ENCODE data around the gene PTGER1.

Gene PTGER1

GRCh38 chr19:14474827-14475226 is 327 bp downstream of the PTGER1 start:
- H3K4me3 ChIP-seq (ENCODE audit: low read length in 2 of 2) = no peak overlapping the region

GRCh38 chr19:14473978-14474578 is 1.1 kb downstream of the PTGER1 start:
- WGBS, 2 donors (ENCODE audit: extremely low coverage in 2 of 2, insufficient read length in 2 of 2, insufficient replicate concordance in 1 of 2) = no CpG with 5 or more reads among the region's 53 CpGs
- Histone ChIP-seq H2BK15ac (ENCODE audit: low read length) (peak overlapping the region; percentile 55), H3K9ac (ENCODE audit: low read depth, low read length, poor library complexity) (no peak overlapping the region), H3K27ac (replicated peaks; ENCODE audit: low read length) (no peak overlapping the region), H4K8ac (ENCODE audit: low read depth, low read length) (no peak overlapping the region), H3K36me3 (replicated peaks in 1 of 2; ENCODE audit: control insufficient read depth in 2 of 2, insufficient read depth in 2 of 2, low read length in 2 of 2) (peaks cover 26 to 36% of the 10 kb centered on the region in 2 donors), H2BK12ac (ENCODE audit: low read length) (no peak overlapping the region), H2BK5ac (ENCODE audit: low read length) (no peak overlapping the region), H3K23ac (ENCODE audit: low read depth, low read length, poor library complexity) (peak overlapping the region; percentile 43), H3K4ac (ENCODE audit: low read length) (no peak overlapping the region), H3K27me3 (ENCODE audit: control insufficient read depth in 3 of 3, insufficient read depth in 3 of 3, low read depth in 1 of 3, low read length in 3 of 3) (peaks cover 0 to 6% (median 0%) of the 10 kb centered on the region in 3 experiments), H3K4me1 (ENCODE audit: control insufficient read depth in 2 of 2, insufficient read depth in 1 of 2, low read depth in 1 of 2, low read length in 2 of 2) (peaks cover 2 to 18% of the 10 kb centered on the region in 2 donors), H3K4me2 (ENCODE audit: insufficient read depth, low read length, poor library complexity, severe bottlenecking) (no peak overlapping the region), H2AFZ (ENCODE audit: low read length) (no peak overlapping the region), H3K9me3 (replicated peaks in 1 of 2; ENCODE audit: control insufficient read depth in 2 of 2, insufficient read depth in 1 of 2, low read depth in 1 of 2, low read length in 2 of 2) (no peaks in the 10 kb centered on the region), H3K18ac (ENCODE audit: low read length) (no peak overlapping the region), H4K91ac (ENCODE audit: low read depth, low read length, poor library complexity) (no peak overlapping the region), H3K14ac (ENCODE audit: low read length) (no peak overlapping the region), H3K4me3 (ENCODE audit: low read length in 2 of 2) (no peak overlapping the region), H2AK5ac (ENCODE audit: low read depth, low read length) (peak overlapping the region; percentile 43), H3K79me1 (ENCODE audit: low read depth, low read length) (no peaks in the 10 kb centered on the region), H2BK120ac (ENCODE audit: low read depth, low read length) (no peak overlapping the region)
- no peak for DNase-seq (ENCODE audit: low spot score)

More at GRCh38 chr19:14474827-14475226, 327 bp downstream of the PTGER1 start:
- peaks cover 0 to 6% (median 0%) of the 10 kb centered on the region in 3 experiments for H3K27me3 ChIP-seq (ENCODE audit: control insufficient read depth in 3 of 3, insufficient read depth in 3 of 3, low read depth in 1 of 3, low read length in 3 of 3)
- H3K36me3 ChIP-seq (replicated peaks in 1 of 2; ENCODE audit: control insufficient read depth in 2 of 2, insufficient read depth in 2 of 2, low read length in 2 of 2) = peaks cover 23 to 35% of the 10 kb centered on the region in 2 donors
- no peak for DNase-seq (ENCODE audit: low spot score)
- H3K18ac ChIP-seq (ENCODE audit: low read length) = peak overlapping the region; percentile 84
- H2BK12ac ChIP-seq (ENCODE audit: low read length) = peak overlapping the region; percentile 73
- no peak overlapping the region for H2BK15ac ChIP-seq (ENCODE audit: low read length)
- no peak overlapping the region for H2BK120ac ChIP-seq (ENCODE audit: low read depth, low read length)
- H3K4me2 ChIP-seq (ENCODE audit: insufficient read depth, low read length, poor library complexity, severe bottlenecking) = no peak overlapping the region
- H3K27ac ChIP-seq (replicated peaks; ENCODE audit: low read length) = no peak overlapping the region
- H3K79me1 ChIP-seq (ENCODE audit: low read depth, low read length) = no peaks in the 10 kb centered on the region
- H3K9ac ChIP-seq (ENCODE audit: low read depth, low read length, poor library complexity) = peak overlapping the region; percentile 75
- peak overlapping the region; percentile 99 for H2AK5ac ChIP-seq (ENCODE audit: low read depth, low read length)
- WGBS, 2 donors (ENCODE audit: extremely low coverage in 2 of 2, insufficient read length in 2 of 2, insufficient replicate concordance in 1 of 2) = no CpG with 5 or more reads among the region's 12 CpGs
- H3K23ac ChIP-seq (ENCODE audit: low read depth, low read length, poor library complexity) = peak overlapping the region; percentile 97
- H4K8ac ChIP-seq (ENCODE audit: low read depth, low read length) = no peak overlapping the region
- H4K91ac ChIP-seq (ENCODE audit: low read depth, low read length, poor library complexity) = no peak overlapping the region
- no peaks in the 10 kb centered on the region for H3K9me3 ChIP-seq (replicated peaks in 1 of 2; ENCODE audit: control insufficient read depth in 2 of 2, insufficient read depth in 1 of 2, low read depth in 1 of 2, low read length in 2 of 2)
- no peak overlapping the region for H3K14ac ChIP-seq (ENCODE audit: low read length)
- no peak overlapping the region for H3K4ac ChIP-seq (ENCODE audit: low read length)
- peak overlapping the region; percentile 95 for H2BK5ac ChIP-seq (ENCODE audit: low read length)
- H2AFZ ChIP-seq (ENCODE audit: low read length) = no peak overlapping the region
- peaks cover 2 to 19% of the 10 kb centered on the region in 2 donors for H3K4me1 ChIP-seq (ENCODE audit: control insufficient read depth in 2 of 2, insufficient read depth in 1 of 2, low read depth in 1 of 2, low read length in 2 of 2)

DNA sequence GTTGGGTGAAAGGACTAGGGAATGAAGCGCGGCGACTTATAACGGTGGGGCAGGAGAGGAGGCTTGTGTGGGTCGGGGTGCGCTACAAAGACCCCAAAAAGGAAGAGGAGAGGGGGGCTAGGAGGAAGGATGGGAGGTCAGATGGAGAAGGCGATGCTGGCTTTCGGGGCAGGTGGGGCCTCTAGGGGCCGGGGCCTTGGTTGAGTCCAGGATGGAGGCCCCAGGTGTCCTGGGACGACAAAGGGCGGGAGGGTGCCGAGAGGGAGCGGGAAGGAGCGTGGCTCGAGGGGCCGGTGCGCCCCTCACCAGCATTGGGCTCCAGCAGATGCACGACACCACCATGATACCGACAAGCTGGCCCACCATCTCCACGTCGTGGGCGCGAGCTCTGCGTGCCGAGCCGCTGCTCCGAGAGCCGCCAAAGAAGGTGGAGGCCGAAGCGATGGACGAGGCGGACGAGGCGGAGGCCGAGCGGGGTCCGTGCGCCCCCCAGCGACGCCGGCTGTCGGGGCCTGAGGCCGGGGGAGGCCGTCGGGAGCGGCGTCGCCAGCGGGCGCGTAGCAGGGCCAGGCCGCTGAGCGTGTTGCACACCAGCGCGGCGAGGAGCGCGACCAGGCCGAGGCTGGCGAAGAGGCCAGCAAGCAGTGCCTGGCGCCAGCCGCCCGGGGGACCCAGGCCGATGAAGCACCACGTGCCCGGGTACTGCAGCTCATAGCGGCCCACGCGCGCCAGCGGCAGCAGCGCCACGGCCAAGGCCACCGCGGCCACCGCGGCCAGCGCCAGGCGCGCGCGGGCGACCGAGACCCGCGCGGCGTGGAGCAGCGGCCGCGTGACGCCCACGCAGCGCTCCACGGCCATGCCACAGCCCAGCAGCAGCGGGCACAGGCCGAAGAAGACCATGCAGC is 1.8 kb downstream of the PTGER1 start:
- H3K18ac ChIP-seq (ENCODE audit: low read length) = peak overlapping the region; percentile 99
- H2AK5ac ChIP-seq (ENCODE audit: low read depth, low read length) = peak overlapping the region; percentile 99
- peaks cover 2 to 18% of the 10 kb centered on the region in 2 donors for H3K4me1 ChIP-seq (ENCODE audit: control insufficient read depth in 2 of 2, insufficient read depth in 1 of 2, low read depth in 1 of 2, low read length in 2 of 2)
- WGBS, 2 donors (ENCODE audit: extremely low coverage in 2 of 2, insufficient read length in 2 of 2, insufficient replicate concordance in 1 of 2) = no CpG with 5 or more reads among the region's 97 CpGs
- peak overlapping the region; percentile 37 for H3K4ac ChIP-seq (ENCODE audit: low read length)
- peaks cover 25 to 35% of the 10 kb centered on the region in 2 donors for H3K36me3 ChIP-seq (replicated peaks in 1 of 2; ENCODE audit: control insufficient read depth in 2 of 2, insufficient read depth in 2 of 2, low read length in 2 of 2)
- H3K4me3 ChIP-seq (ENCODE audit: low read length in 2 of 2) = no peak overlapping the region
- DNase-seq (ENCODE audit: low spot score) = no peak
- no peak overlapping the region for H2BK120ac ChIP-seq (ENCODE audit: low read depth, low read length)
- no peak overlapping the region for H3K9ac ChIP-seq (ENCODE audit: low read depth, low read length, poor library complexity)
- peaks cover 0 to 6% (median 0%) of the 10 kb centered on the region in 3 experiments for H3K27me3 ChIP-seq (ENCODE audit: control insufficient read depth in 3 of 3, insufficient read depth in 3 of 3, low read depth in 1 of 3, low read length in 3 of 3)
- H3K4me2 ChIP-seq (ENCODE audit: insufficient read depth, low read length, poor library complexity, severe bottlenecking) = peak overlapping the region; percentile 83
- H2BK5ac ChIP-seq (ENCODE audit: low read length) = peak overlapping the region; percentile 96
- no peaks in the 10 kb centered on the region for H3K79me1 ChIP-seq (ENCODE audit: low read depth, low read length)
- peak overlapping the region; percentile 73 for H3K23ac ChIP-seq (ENCODE audit: low read depth, low read length, poor library complexity)
- peak overlapping the region; percentile 49 for H2BK15ac ChIP-seq (ENCODE audit: low read length)
- H3K27ac ChIP-seq (replicated peaks; ENCODE audit: low read length) = no peak overlapping the region
- H2BK12ac ChIP-seq (ENCODE audit: low read length) = peak overlapping the region; percentile 90
- peak overlapping the region; percentile 65 for H4K8ac ChIP-seq (ENCODE audit: low read depth, low read length)
- no peaks in the 10 kb centered on the region for H3K9me3 ChIP-seq (replicated peaks in 1 of 2; ENCODE audit: control insufficient read depth in 2 of 2, insufficient read depth in 1 of 2, low read depth in 1 of 2, low read length in 2 of 2)
- H2AFZ ChIP-seq (ENCODE audit: low read length) = no peak overlapping the region
- peak overlapping the region; percentile 38 for H3K14ac ChIP-seq (ENCODE audit: low read length)
- H4K91ac ChIP-seq (ENCODE audit: low read depth, low read length, poor library complexity) = no peak overlapping the region
